ENCODE measurements around the gene RABEP1.

RABEP1 gene

DNA sequence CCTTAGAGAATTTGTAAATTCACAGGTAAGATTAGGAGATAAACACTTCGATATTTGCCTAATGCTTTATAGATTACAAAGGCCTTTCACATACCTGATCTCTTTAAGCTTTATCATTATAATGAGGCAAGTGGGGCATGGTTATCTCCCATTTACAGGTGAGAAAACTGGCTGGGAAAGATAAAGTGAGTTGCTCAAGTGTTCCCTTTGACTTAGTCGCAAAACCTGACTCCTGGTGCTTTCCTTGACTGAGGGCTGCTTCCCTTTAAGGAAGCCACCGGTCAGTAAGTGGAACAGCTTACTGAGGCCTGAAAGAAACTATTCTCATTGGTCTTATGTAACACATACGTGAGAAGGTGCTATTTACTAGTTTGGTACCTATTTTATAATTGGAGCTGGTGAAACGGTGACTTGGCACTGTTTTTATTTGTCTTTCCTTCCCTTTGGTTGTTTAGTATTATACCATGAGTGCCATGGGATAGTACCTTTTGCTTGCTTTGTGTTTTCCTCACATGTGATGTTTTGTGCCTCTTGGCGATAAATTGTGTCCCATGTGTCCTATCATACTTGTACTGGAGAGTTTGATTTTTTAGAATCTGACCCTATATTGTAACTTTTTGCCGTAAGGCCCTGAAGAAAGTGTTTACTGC lies 80.2 kb downstream of the RABEP1 start:
- no peak for DNase-seq

DNA sequence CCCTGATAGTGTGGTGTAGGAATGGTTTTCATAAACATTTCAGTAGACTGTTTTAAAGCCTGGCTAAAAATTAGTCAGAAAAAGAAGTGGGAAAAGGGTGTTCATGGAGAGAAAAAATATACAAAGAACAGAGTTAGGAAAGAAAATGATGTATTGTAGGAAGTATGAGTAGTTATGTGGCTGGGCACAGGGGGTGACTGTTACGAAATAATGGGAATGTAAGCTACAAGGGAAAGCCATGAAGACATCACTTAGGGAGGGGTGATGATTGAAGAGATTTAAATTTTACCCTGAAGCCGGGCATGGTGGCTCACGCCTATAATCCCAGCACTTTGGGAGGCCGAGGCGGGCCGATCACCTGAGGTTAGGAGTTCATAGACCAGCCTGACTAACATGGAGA lies 82.1 kb downstream of the RABEP1 start:
- no peak for DNase-seq

DNA sequence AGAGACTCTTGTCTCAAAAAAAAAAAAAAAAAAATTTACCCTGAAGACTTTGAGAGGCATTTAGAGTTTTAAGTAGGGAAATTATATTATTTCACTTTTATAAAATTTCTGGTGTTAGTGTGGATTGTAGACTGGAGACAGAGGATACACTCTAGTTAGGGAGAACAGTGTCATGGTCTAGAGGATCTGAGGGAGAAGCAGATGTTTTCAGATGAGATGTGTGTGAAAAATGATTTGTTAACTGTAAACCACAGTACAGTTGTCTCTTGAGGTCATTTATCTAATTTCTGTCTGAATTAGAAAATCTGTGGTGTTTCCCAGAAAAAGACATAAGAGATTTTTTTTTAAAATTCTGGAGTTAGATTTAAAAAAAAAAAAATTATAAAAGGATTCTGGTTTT lies 82.6 kb downstream of the RABEP1 start:
- no peak for DNase-seq

DNA sequence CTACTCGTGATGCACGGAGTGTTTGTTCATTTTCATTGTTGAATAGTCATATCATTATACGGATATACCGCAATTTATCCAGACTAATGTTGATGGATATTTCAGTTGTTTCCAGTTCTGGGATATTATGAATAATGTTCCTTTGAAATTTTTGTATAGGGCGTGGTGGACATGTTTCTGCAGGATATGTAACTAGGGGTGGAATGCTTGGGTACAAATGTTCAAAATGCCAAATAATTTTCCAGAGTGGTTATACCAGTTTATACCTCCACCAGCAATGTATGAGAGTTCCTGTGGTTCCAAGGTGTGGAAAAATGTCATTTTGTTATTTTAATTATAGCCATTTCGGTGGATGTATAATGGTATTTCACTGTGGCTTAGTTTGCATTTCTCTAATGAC lies 83.7 kb downstream of the RABEP1 start:
- no peak for DNase-seq

- DNase-seq, result no peak
Observed at GRCh38 chr17:5370411-5370810, 88.3 kb downstream of the RABEP1 start.

GRCh38 chr17:5373112-5373511 lies 91.0 kb downstream of the RABEP1 start:
- no peak for DNase-seq

DNA sequence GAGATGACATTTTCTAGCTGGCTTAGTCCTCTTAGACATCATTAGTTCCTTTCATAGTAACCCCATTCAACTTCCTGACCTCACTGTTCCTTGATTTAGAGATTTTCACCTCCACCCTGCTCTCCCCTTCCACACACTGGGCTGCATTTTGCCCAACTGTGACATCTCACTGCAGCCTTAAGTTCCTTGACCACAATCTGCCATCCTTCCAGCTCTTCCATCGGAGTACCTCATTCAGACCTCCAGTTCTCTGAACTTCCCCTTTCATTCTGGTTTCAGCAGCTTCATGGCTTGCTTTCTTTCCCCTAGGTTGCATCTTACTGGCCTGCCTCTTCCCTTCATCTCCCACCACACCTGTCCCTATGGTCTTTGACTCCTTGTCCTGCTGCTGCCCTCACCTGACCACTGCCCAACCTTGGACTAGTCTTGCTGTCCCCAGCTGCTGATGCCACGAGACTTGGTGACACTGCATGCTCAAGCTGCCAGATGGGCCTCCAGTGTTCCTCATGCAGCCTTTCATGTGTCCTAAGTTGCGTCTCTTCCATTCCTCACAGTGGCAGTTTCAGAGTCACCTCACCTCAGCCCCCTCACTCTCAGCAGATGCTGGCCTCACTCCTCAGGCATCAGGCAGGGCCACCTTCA lies 96.6 kb downstream of the RABEP1 start:
- no peak for DNase-seq

DNA sequence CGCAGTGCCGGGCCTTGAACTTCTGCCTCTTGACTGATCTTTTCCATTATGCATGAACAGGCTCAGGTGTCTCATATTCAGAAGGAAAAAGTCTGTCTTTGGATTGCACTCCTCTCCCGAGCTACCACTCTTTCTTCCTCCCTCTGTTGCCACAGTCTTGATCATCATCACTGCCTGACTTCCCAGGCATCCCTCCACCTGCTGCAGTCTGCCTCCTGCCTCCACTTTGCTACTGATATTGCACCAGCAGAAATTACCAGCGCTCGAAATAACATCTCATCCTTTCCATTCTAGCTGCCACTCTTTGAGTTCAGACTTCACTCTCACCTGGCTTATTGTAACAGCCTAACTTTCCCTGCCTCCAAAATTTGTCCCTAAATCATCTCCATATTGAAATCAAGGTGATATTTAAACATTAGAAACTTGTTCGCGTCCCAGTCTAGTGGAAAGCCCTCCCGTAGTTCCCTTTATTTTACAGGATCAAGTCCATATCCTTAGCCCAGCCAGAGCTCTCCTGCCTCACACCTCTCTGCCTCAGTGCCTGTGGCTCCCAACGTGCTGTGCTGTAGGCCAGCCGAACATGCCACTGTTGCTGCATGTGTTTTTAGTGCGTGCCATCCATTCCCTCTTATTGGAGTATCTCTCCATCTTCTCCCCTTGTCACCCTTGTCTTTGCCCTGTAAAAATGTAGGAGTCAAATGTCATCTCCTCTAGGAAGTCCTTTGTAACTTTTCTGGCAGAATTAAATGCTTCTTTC lies 97.4 kb downstream of the RABEP1 start:
- no peak for DNase-seq

DNA sequence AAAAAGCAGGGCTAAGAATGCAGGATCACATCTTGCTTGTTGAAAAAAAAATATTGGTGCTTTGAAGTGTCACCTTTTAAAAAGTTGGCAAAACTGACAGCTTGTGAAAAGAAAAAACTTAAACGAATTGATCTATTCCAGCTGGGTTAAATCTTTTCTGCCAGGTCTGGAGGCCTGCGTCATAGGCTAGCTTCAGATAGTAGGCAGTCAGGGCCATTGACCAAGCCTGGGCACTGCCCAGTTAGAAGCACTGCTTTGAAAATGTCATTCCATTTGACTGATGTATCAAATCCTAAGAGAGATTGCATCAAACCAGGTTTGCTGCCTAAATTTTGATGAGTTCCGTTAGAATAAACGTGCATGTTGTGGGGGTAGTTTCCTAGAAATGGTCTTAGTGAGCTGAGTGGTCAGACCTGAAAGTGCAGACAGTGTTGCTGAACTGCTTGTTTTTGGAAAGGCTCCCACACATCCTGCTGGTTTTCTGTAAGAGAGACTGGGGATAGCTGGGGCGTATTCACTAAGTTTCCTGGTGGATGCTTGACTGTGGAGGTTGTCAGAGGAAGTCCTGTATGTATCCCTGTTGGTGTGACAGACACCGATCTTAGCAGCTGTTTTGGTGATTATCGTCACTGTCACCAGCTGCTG lies 98.5 kb downstream of the RABEP1 start:
- no peak for DNase-seq

- DNase-seq, result no peak
Observed at GRCh38 chr17:5381542-5381941, 99.5 kb downstream of the RABEP1 start.

- DNase-seq, result no peak
Observed at GRCh38 chr17:5391678-5392077, 109.6 kb downstream of the RABEP1 start.

DNA sequence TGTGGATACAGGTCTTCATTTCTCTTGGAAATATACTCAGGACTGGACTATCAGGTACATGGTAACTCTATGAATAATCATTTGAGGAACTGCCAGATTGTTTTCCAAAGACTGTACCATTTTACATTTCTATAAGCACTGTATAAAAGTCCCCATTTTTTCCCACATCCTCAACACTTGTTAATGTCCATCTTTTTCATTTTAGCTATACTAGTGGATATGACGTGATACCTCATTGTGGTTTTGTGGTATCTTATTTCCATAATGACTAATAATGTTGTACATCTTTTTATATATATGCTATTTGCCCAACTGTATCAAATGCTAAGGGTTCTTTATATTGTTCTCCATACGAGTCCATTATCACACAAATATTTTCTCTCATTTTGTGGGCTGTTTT lies 114.5 kb downstream of the RABEP1 start:
- peak; percentile 23 for DNase-seq

DNA sequence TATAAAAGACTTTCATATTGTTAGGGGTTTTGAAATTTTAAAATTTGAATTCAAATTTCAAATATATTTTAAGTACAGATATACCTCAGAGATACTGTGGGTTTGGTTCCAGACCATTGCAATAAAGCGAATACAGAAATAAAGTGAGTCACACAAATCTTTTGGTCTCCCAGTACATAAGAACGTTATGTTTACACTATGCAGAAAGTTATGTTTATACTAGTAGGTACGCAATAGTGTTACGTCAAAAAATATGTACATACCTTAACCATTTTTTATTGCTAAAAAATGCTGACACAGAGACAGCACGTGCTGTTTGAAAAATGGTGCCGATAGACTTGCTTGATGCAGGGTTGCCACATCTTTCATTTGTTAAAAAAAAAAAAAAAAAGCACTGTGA lies 117.7 kb downstream of the RABEP1 start:
- no peak for DNase-seq

DNA sequence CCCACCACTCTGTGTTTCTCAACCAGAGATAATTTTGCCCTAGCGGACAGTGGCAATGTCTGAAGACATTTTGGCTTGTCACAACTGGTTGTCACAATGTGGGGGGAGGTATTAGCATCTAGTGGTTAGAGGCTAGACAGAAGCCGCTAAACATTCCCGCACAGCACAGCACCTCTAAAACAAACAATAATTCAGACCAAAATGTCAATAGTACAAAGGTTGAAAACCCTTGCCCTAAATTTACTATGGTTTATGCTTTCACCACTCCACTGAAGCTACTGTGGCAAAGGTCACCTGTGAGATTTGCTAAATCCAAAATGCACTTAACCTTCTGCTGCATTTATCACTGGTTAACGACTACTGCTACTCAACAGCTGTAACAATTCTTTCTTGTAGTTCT lies 123.3 kb downstream of the RABEP1 start:
- no peak for DNase-seq

GRCh38 chr17:5408186-5408585 lies 126.1 kb downstream of the RABEP1 start:
- no peak for DNase-seq

DNA sequence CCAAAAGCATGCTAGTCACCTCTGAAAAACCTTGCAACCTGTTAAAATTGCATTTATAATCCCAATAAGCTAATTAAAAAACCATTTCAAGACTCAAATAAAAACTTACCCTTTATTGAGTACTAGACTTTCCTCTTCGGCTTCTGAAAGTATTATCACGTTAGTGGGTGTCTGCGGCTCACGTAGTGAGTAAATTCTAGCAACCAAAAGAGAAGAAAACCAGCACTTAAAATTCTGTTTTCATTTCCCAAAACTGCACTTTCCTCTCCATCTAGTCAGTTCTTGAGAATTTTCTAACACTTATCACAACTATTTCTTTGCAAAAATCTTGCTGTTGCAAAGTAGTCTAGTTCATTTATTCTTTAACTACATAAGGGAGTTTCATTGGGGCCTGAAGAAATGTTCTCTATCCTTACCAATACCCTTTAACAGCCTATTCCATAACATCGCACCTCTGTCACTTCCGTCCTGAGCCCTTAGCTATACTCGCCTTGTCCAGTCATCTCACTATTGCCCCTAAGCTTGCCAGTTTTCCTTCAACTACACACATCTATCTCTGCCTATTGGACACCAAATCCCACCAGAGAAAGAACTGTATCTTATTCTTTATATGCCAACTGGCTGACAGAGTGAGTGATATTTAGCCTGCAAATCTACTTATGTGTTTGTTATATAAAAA lies 128.6 kb downstream of the RABEP1 start:
- no peak for DNase-seq

DNA sequence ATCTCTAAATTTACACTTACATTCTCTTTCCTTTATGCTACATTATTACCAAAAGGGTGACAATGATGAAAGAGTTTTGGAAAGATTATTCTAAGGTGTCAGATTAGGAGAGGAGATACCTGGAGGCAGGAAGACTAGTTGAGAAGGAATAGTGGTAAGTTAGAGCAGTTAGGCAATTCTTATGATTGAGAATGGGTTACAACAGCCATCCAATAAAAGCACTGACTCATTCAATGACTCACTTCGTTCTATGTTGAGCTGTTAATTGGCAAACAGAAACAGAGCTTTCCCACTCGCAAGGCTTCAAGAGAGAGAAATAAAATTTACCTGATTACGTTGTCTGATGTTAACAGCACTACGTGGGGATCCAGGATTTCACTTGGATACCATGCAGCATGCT lies 131.6 kb downstream of the RABEP1 start:
- peak; percentile 43 for DNase-seq

DNA sequence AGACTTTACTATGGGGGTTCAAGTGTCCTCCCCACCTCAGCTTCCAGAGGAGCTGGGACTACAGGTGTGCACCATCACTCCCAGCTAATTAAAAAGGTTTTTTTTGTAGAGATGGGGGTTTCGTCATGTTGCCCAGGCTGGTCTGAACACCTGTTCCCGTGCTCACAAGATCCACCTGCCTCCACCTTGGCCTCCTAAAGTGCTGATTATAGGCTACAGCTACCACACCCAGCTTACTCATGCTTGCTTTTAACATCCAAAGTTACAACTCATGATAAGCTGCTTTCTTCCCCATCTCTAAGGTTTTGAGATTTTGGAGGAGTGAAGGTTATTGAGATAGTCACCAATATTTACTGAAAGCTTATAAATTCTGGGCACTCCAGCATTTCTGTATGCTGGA lies 134.8 kb downstream of the RABEP1 start:
- no peak for DNase-seq

GRCh38 chr17:5418858-5419355 lies 136.8 kb downstream of the RABEP1 start:
- DNase-seq, result peak; percentile 82

- DNase-seq, result peak; percentile 98
Observed at GRCh38 chr17:5419356-5419958, 137.4 kb downstream of the RABEP1 start, which contains the start of gene NUP88. Gene NUP88, minus strand, starts transcription at chr17:5419662. Its CDS starts 12 bp downstream, at chr17:5419650.

DNA sequence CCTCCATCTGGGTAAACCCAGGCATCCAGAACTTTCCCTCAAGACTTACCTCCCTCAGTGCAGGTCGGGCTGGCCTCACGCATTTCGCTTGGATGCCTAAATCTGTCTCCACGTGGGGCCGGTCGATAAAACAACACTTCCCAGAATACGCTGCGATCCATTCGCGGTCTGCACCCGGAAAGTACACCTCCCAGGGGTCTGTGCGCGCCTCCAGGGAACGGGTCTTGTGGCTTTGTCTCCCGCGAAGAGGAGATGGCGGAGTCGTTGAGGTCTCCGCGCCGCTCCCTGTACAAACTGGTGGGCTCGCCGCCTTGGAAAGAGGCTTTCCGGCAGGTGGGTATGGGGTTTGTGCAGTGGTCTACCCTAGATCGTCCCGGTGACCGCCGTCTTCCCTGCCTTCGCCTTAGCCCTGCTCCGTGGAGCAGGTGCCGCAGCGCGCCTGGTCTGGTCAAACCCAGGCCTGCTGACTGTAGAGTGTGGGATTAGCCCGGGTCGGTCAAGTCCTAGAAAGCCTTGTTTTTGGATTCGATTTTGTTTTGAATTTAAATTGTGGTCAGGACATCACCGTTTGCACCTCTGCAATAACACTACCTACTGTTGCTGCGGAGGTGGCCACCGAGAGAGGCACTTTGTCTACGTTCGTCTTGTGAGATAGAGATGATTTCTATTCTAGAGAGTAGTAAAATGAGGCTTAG lies 138.0 kb downstream of the RABEP1 start, which contains the start of gene RPAIN:
Gene RPAIN (plus strand): TSS at position 224 of the 695 bp plus-strand sequence. CDS start 29 bp downstream, at position 253.
- DNase-seq, result peak; percentile 90

DNA sequence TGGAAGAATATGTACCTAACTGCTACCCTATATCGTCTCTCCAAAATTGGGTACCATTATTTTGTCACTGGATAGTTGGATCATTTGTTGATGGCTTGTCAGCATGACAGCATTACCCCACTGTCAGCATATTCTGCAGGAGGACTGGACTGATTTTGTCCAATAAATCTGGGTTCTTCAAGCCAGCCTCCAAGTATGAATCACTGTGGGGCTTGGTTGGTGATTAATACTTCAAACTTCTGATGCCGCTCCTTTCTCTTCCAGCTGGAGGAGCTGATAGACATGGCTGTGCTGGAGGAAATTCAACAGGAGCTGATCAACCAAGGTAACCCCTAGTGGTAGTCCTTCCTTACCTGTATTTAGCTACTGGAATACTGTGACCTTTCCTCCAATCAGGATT lies 140.4 kb downstream of the RABEP1 start:
- no peak for DNase-seq

Data from activated CD4-positive, alpha-beta T cell treated with anti-CD3 and anti-CD28 coated beads, Interleukin-2, amount 50 U/mL, for 16 hours (primary cell).